NCI-H748 (cell line): Measurements from ENCODE around the gene MEG3.

ENCODE experiments used
- DNase-seq: peaks from one replicate; lab custom pipeline; 2025; ENCODE audit not compliant: unreplicated experiment; lab: John Stamatoyannopoulos, UW

MEG3 gene

GRCh38 chr14:100893228-100893601 lies 67.3 kb downstream of the MEG3 start:
- peak; percentile 68 for DNase-seq

GRCh38 chr14:100893760-100894159 lies 67.8 kb downstream of the MEG3 start:
- DNase-seq = no peak

- no peak for DNase-seq
Measured at GRCh38 chr14:100894416-100894815, 68.5 kb downstream of the MEG3 start.

GRCh38 chr14:100895411-100895810 lies 69.5 kb downstream of the MEG3 start:
- no peak for DNase-seq

GRCh38 chr14:100896369-100897060 lies 70.6 kb downstream of the MEG3 start:
- no peak for DNase-seq

GRCh38 chr14:100898465-100898864 lies 72.5 kb downstream of the MEG3 start:
- peak; percentile 47 for DNase-seq

- peak; percentile 64 for DNase-seq
Measured at GRCh38 chr14:100898935-100899883, 73.3 kb downstream of the MEG3 start.

GRCh38 chr14:100899884-100900771 lies 74.2 kb downstream of the MEG3 start:
- peak; percentile 91 for DNase-seq

GRCh38 chr14:100900837-100901390 lies 75.0 kb downstream of the MEG3 start:
- peak; percentile 82 for DNase-seq

- no peak for DNase-seq
Measured at GRCh38 chr14:100901391-100902183, 75.7 kb downstream of the MEG3 start.

GRCh38 chr14:100902295-100903133 lies 76.6 kb downstream of the MEG3 start:
- peak; percentile 42 for DNase-seq

- no peak for DNase-seq
Measured at GRCh38 chr14:100903134-100903468, 77.2 kb downstream of the MEG3 start.

GRCh38 chr14:100903672-100904185 lies 77.8 kb downstream of the MEG3 start, which contains the start of gene RTL1:
TSS of gene RTL1 (minus strand) at chr14:100903722. CDS start at chr14:100884788, 18,934 bp downstream.
- no peak for DNase-seq

GRCh38 chr14:100904307-100905087 lies 78.6 kb downstream of the MEG3 start:
- peak; percentile 69 for DNase-seq

GRCh38 chr14:100905166-100905565 lies 79.2 kb downstream of the MEG3 start:
- DNase-seq = no peak

- DNase-seq = peak; percentile 34
Measured at GRCh38 chr14:100906420-100906819, 80.5 kb downstream of the MEG3 start.

GRCh38 chr14:100907240-100907639 lies 81.3 kb downstream of the MEG3 start:
- no peak for DNase-seq

GRCh38 chr14:100909439-100909838 lies 83.5 kb downstream of the MEG3 start:
- no peak for DNase-seq
